A549 (cell line): ENCODE data around the gene SOX5.

Experiments used
- CEBPB ChIP-seq, 2 experiments: fragments of >200 bp in 1 of 2; sonication (Bioruptor Twin) in 1 of 2; formaldehyde crosslinking in 1 of 2; IDR thresholded peaks; 2 replicates each; pipeline ENCODE4 v1.6.1; 2012 to 2016
- CTCF ChIP-seq: fragments of >200 bp; sonication (Bioruptor Twin); formaldehyde crosslinking; IDR thresholded peaks from 3 replicates; pipeline ENCODE4 v1.5.1; 2016
- HDAC2 ChIP-seq: fragments of 200-600 bp; sonication (generic); IDR thresholded peaks from 2 replicates; pipeline ENCODE4 v1.6.1; 2016
- HMGXB4 ChIP-seq: fragments of 250-450 bp; sonication (Bioruptor Pico); IDR thresholded peaks from 2 replicates; pipeline ENCODE4 v1.5.0; 2021; ENCODE audit warnings: mild to moderate bottlenecking, moderate library complexity, borderline replicate concordance
- POLR2A ChIP-seq: IDR thresholded peaks from 2 replicates; pipeline ENCODE4 v1.6.1; 2012; ENCODE audit warnings: mild to moderate bottlenecking, low read length
- RAD21 ChIP-seq, 2 experiments: fragments of >200 bp in 1 of 2; sonication (Bioruptor Twin) in 1 of 2; formaldehyde crosslinking in 1 of 2; IDR thresholded peaks in 1 of 2; conservative IDR thresholded peaks in 1 of 2; 2 replicates in 1 of 2; 3 replicates in 1 of 2; pipeline ENCODE4 v1.6.1; 2012 to 2018; ENCODE audit warnings: inconsistent platforms in 1 of 2
- RFX5 ChIP-seq: fragments of 450-650 bp; IDR thresholded peaks from 2 replicates; pipeline ENCODE4 v1.7.1; 2014; ENCODE audit warnings: antibody characterized with exemption, mild to moderate bottlenecking, moderate library complexity
- TF ChIP-seq, protein P1 (sequence below): IDR thresholded peaks from 2 replicates; pipeline ENCODE4 v1.6.1; 2012
- TF ChIP-seq, protein P2 (sequence below): IDR thresholded peaks from 2 replicates; pipeline ENCODE4 v1.6.1; 2012

- TF ChIP-seq CTCF = no peak
- no peak for TF ChIP-seq POLR2A
- TF ChIP-seq RFX5 = no peak
- TF ChIP-seq, protein P1, sequence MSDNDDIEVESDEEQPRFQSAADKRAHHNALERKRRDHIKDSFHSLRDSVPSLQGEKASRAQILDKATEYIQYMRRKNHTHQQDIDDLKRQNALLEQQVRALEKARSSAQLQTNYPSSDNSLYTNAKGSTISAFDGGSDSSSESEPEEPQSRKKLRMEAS = no peak
- TF ChIP-seq, protein P2, sequence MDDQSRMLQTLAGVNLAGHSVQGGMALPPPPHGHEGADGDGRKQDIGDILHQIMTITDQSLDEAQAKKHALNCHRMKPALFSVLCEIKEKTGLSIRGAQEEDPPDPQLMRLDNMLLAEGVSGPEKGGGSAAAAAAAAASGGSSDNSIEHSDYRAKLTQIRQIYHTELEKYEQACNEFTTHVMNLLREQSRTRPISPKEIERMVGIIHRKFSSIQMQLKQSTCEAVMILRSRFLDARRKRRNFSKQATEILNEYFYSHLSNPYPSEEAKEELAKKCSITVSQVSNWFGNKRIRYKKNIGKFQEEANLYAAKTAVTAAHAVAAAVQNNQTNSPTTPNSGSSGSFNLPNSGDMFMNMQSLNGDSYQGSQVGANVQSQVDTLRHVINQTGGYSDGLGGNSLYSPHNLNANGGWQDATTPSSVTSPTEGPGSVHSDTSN = no peak
- TF ChIP-seq CEBPB (IDR thresholded peaks at IDR 0.05) = no peak
- no peak for TF ChIP-seq HDAC2
- no peak for TF ChIP-seq HMGXB4 (CRISPR knock-in tag)
- TF ChIP-seq RAD21 (conservative IDR thresholded peaks at IDR 0.05 in 1 of 2, IDR thresholded peaks at IDR 0.05 in 1 of 2) = no peak
Observed at GRCh38 chr12:23708185-23708837, 241.2 kb downstream of the SOX5 start.
